Skeletal muscle tissue (tissue), 2 donors: Measurements from ENCODE around the gene BNC2. TPM values are rescaled to one million over a fixed set of nuclear protein-coding genes. Genes with fewer than 3 reads are reported as not detected.

ENCODE experiments used
- small RNA-seq: library from RNA; depleted of rRNA; stranded (forward); fragments of <200 nt; gene quantifications from one replicate; pipeline ENCODE3, GENCODE V24; 2014
- total RNA-seq: library from RNA; depleted of rRNA; stranded (reverse); fragments of >200 nt; gene quantifications from one replicate; pipeline ENCODE4 v1.2.3, GENCODE V29; 2014

BNC2 gene
- total RNA-seq, 1 donor from 2014 or later = 10.4 TPM

Small RNA genes lying within 50 kb of the gene (small RNA-seq; reads per million reads assigned to genes)
- not detected for gene LSM1P1
